Measurements from ENCODE around the gene UST.
"Not testable (repeated sequence)": the region's sequence is repeated elsewhere in the genome, so short reads cannot be mapped to it uniquely, and the experiment has no call there.

The UST gene

DNA sequence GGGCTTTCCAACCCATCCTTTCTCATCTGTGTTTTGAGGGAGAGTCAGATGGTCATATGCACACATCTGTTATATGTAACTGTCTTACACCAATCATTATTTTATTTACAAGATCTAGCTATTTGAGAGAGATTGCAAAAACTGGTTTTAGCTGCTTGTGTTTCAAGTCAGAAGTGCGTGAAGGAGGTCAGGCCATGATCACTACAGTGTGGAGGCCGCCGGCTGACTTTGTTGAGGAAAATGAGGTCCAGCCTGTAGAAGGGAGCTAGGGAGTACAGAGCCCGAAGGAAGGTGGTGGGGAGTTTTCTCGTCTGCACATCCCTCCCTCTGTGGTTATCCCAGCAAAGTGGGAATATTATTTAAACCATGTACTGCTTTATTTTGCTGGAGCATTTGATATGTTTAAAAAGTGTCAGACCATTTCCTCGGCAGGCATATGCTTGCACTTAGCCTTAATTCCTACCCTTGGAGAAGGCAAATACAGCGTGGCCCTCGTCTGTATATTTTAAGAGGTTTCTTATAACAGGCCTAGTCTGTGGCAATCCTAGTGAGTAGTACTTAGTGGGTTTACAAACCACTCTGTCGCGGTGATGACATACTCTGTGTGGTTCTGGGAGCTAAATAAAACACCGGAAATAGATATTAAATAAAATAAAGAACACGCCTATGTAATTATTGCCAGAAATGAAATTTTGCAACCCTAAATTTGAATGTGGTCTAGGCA, 95.6 kb downstream of the UST start:
- in situ Hi-C loops (cut with HindIII; ENCODE audit: low pct_unique_long_range_greater_than_20kb, low sequenced_read_pairs), result no loop called here
- DNase-seq (ENCODE audit: low read depth in 1 of 2, low spot score in 1 of 2), result no peak
- no peak for TF ChIP-seq JUND (IDR thresholded peaks at IDR 0.05; ENCODE audit: low read depth)

DNA sequence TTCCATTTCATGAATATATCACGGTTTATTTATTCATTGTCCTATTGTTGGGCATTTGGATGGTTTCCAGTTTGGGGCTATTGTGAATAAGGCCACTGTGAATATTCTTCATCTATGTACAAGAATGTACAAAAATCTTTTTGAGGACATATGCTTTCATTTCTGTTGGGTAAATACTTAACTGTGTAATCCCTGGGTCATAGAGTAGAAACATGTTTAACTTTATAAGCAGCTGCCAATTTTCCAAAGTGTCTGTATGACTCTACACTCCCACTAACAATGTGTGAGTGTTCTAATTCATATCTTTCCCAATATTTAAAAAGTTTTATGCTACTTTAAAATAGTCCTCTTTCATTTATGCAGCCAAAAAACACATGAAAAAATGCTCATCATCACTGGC, 98.6 kb downstream of the UST start:
- no peak for TF ChIP-seq JUND (IDR thresholded peaks at IDR 0.05; ENCODE audit: low read depth)
- in situ Hi-C loops (cut with HindIII; ENCODE audit: low pct_unique_long_range_greater_than_20kb, low sequenced_read_pairs), result no loop called here
- no peak for DNase-seq (ENCODE audit: low read depth in 1 of 2, low spot score in 1 of 2)

DNA sequence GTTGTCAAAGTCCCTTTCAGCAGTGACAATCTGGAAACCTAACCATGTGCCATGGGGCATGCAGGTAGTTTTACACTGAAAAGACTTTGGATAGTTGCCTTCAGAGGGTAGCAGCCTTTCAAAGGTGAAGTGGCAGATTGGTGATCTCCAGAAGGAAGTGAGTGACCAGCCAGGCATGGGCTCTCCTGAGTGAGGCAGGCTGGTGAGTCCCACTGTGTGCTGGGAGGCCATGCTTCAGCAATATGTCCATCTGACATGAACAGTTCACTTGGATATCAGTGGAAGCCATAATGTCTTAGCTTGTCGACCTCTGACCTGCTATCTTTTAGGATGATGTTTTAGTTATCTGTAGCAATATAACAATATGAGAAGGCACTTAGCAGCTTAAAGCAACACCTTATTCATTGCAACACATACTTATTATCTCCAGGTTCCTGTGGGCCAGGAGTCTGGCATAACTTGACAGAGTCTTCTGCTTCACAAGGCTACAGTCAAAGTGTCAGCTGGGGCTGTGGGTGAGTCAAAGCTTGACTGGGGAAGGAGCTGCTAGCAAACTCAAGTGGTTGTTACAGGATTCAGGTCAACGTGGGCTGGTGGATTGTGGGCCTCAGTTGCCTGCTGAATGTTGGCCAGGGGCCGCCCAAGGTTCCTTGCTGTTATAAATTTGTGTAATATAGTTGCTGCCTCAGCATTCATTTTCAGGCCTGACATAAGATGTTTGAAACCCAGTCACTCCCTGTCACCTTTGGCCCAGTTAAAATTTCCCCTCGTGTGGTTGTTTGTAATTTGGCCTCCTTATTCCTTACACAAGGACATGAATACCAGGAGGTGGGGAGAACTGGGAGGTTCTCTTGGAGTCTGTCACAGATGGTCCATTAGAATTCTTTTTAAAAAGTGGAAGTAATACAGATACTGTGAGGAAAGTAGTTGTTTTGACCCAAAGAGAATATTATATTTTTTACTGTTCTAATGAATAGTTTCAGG, 100.2 kb downstream of the UST start:
- in situ Hi-C loops (cut with HindIII; ENCODE audit: low pct_unique_long_range_greater_than_20kb, low sequenced_read_pairs), result no loop called here
- DNase-seq (ENCODE audit: low read depth in 1 of 2, low spot score in 1 of 2), result no peak
- no peak for TF ChIP-seq JUND (IDR thresholded peaks at IDR 0.05; ENCODE audit: low read depth)

DNA sequence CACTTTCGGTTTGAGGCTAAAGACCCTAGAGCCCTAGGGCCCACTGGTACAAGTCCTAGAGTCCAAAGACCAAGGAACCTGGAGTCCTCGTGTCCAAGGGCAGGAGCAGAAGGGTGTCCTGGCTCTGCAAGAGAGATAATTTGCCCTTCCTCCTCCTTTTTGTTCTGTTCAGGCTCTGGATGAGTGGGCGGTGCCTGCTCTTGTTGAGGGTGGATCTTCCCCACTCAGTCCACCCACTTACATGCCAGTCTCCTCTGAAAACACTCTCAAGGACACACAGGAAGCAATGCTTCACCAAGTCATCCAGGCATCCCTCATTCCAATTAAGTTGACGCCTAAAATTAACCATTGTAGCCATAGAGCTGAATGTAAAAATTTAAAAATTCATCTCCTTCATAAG, 102.1 kb downstream of the UST start:
- TF ChIP-seq JUND (IDR thresholded peaks at IDR 0.05; ENCODE audit: low read depth), result no peak
- in situ Hi-C loops (cut with HindIII; ENCODE audit: low pct_unique_long_range_greater_than_20kb, low sequenced_read_pairs), result no loop called here
- DNase-seq (ENCODE audit: low read depth in 1 of 2, low spot score in 1 of 2), result peak in 1 of 2 experiments; percentile 5

DNA sequence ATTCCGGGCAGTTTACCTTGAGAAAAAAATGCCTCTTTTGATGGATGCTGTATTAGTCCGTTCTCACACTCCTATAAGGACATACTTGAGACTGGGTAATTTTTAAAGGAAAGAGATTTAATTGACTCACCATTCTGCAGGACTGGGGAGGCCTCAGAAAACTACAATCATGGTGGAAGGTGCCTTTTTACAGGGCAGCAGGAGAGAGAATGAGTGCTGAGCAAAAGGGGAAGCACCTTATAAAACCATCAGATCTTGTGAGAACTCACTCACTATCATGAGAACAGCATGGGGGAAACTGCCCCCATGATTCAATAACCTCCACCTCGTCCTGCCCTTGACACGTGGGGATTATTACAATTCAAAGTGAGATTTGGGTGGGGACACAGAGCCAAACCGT, 102.6 kb downstream of the UST start:
- in situ Hi-C loops (cut with HindIII; ENCODE audit: low pct_unique_long_range_greater_than_20kb, low sequenced_read_pairs); DNase-seq (ENCODE audit: low read depth in 1 of 2, low spot score in 1 of 2): not testable (repeated sequence)

DNA sequence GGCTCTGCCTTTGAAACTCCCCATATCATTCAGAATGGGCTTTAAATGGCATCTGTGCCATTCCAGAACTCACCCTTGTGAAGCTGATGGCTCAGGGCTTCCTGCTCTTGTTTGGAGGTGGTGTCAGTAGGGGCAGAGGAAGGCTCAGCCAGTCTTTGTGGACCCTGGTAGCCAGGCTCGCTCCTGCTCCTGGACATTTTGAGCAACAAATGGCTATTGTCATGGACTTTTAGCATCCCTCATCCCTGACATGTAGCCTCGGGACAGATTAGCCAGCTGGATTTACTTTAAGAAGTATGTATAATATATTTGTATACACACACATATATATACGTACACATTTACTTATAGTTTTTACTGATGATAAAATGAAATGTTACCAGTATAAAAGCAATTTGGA, 104.1 kb downstream of the UST start:
- no peak for DNase-seq (ENCODE audit: low read depth in 1 of 2, low spot score in 1 of 2)
- TF ChIP-seq JUND (IDR thresholded peaks at IDR 0.05; ENCODE audit: low read depth), result no peak
- in situ Hi-C loops (cut with HindIII; ENCODE audit: low pct_unique_long_range_greater_than_20kb, low sequenced_read_pairs), result no loop called here

DNA sequence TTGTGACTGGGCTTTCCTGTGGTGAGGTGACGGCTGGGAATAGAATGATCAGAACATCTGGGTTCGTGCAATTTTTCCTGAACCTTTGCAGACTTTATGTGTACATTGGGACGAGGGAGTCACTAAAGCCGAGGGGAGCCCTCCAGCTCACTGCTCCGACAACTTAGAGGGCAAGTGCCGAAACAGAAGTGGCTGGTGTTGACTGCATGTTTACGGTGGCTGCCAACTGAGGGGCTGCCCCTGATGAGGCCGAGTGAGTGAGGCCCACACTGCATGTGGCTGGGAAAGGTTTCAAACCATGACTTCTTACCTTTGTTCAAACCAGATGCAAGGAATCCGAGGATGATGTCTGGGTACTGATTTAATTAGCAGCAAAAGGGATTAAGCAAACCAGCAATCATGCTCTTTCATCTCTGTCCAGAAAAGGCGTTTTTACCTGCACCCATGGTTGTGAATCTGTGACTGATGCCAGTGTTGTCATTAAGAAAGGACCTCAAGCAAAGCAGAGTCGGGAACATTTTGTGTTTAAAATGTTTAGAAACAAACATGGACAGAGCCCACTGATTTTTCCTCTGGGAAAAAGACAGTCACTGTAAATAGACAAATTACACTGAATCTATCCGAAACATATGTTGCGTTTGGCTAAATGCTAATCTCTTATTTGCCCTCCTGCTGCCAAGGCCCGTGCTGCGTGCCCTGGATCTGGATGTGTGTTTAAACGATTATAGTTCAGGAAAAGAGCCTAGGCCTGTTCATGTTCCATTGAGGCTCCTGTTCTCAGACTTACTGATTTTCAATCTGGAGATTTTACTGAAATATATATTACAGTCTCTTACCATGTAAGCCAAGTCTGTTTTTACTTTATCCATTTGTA, 105.1 kb downstream of the UST start:
- TF ChIP-seq JUND (IDR thresholded peaks at IDR 0.05; ENCODE audit: low read depth), result no peak
- no peak for DNase-seq (ENCODE audit: low read depth in 1 of 2, low spot score in 1 of 2)
- in situ Hi-C loops (cut with HindIII; ENCODE audit: low pct_unique_long_range_greater_than_20kb, low sequenced_read_pairs), result no loop called here

DNA sequence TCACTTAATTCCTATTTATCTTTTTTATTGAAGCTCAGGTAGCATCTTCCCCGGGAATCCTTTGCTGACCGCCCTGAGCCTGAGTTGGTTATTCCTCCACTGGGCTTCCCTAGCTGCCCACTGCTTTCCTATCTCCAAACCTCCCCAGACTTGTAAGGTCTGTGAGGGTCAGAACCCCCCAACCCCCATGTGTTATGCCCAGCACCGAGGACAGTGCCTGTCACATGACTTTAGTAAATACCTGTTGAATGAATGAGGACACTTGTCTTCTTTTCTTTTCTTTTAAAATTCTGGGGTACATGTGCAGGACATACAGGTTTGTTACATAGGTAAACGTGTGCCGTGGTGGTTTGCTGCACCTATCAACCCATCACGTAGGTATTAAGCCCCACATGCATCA, 105.9 kb downstream of the UST start:
- TF ChIP-seq JUND (IDR thresholded peaks at IDR 0.05; ENCODE audit: low read depth), result no peak
- in situ Hi-C loops (cut with HindIII; ENCODE audit: low pct_unique_long_range_greater_than_20kb, low sequenced_read_pairs), result no loop called here
- no peak for DNase-seq (ENCODE audit: low read depth in 1 of 2, low spot score in 1 of 2)

DNA sequence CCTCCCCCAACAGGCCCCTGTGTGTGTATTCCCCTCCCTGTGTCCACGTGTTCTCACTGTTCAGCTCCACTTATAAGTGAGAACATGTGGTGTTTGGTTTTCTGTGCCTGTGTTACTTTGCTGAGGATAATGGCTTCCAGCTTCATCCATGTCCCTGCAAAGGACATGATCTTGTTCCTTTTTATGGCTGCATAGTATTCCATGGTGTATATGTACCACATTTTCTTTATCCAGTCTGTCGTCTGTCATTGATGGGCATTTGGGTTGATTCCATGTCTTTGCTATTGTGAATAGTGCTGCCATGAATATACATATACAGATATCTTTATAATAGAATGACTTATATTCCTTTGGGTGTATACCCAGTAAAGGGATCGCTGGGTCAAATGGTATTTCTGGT, 106.3 kb downstream of the UST start:
- DNase-seq (ENCODE audit: low read depth in 1 of 2, low spot score in 1 of 2); in situ Hi-C loops (cut with HindIII; ENCODE audit: low pct_unique_long_range_greater_than_20kb, low sequenced_read_pairs): not testable (repeated sequence)

DNA sequence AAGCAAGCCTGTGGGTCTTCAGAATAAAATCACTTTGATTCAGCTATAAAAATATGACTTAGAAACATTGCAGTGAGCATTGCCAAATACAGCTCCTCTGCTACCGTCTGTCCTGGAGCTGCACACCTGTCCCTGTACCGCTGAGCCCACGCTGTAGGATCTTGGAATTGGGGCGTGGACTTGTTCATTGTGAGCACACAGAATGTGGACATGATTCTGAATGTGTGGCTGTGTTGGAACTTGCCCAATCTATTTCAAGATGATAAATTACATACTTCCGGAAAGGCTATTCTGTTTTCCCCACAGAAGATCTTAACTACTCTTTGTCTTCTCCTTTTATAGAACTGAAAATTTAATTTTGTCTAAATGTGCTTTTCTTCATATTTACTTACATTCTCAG, 107.3 kb downstream of the UST start:
- TF ChIP-seq JUND (IDR thresholded peaks at IDR 0.05; ENCODE audit: low read depth), result no peak
- in situ Hi-C loops (cut with HindIII; ENCODE audit: low pct_unique_long_range_greater_than_20kb, low sequenced_read_pairs), result no loop called here
- no peak for DNase-seq (ENCODE audit: low read depth in 1 of 2, low spot score in 1 of 2)

DNA sequence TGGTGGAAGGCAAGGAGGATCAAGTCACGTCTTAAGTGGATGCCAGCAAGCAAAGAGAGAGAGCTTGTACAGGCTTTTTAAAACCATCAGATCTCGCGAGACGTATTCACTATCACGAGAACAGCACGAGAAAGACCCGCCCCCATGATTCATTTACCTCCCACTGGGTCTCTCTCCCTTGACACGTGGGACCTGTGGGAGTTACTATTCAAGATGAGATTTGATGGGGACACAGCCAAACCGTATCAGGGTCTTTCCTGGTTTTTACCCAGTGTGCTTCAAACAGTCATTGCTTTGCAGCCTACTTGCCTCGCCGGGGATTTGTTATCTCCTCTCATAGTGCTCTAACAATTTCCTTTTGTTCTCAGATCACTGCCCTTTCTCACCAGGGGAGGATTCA, 108.2 kb downstream of the UST start:
- DNase-seq (ENCODE audit: low read depth in 1 of 2, low spot score in 1 of 2), result no peak
- in situ Hi-C loops (cut with HindIII; ENCODE audit: low pct_unique_long_range_greater_than_20kb, low sequenced_read_pairs), result no loop called here
- no peak for TF ChIP-seq JUND (IDR thresholded peaks at IDR 0.05; ENCODE audit: low read depth)

DNA sequence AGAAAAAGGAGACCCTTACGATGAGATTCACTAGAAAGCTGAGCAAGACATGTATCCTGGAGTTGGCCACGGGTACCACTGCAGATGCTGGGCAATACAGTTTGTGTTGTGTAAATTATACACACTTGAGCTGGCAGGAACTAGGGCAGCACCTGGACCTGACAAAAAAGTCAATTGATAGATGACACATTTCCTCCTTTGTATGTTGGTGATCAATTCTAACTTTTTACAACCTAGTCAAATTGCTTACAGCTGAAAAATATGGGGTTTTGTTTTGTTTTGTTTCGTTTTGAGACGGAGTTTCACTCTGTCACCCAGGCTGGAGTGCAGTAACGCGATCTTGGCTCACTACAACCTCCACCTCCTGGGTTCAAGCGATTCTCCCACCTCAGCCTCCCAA, 108.9 kb downstream of the UST start:
- in situ Hi-C loops (cut with HindIII; ENCODE audit: low pct_unique_long_range_greater_than_20kb, low sequenced_read_pairs), result no loop called here
- TF ChIP-seq JUND (IDR thresholded peaks at IDR 0.05; ENCODE audit: low read depth), result no peak
- DNase-seq (ENCODE audit: low read depth in 1 of 2, low spot score in 1 of 2), result no peak

Data from T47D (cell line).